Prostate gland (tissue), 2 donors: Measurements from ENCODE around the gene DLL3. TPM values are rescaled to one million over a fixed set of nuclear protein-coding genes. Genes with fewer than 3 reads are reported as not detected.

ENCODE experiments used
- DNase-seq: peaks from one replicate; pipeline ENCODE4 v3.0.0-alpha.2; 2019; ENCODE audit warnings: low spot score
- H3K27ac ChIP-seq, 2 donors: fragments of 200-600 bp; sonication (generic); 2 replicates each; pipeline ENCODE4 v1.5.1; 2017 to 2019
- H3K27me3 ChIP-seq: fragments of 200-600 bp; sonication (generic); replicated peaks from 2 replicates; pipeline ENCODE4 v1.5.1; 2019; ENCODE audit not compliant: insufficient read depth
- H3K36me3 ChIP-seq, 2 donors: fragments of 200-600 bp; sonication (generic); 1 replicate in 1 of 2; 2 replicates in 1 of 2; pipeline versions ENCODE4 v1.5.1 to v1.8.1; 2017 to 2019
- H3K4me1 ChIP-seq: fragments of 200-600 bp; sonication (generic); replicated peaks from 2 replicates; pipeline ENCODE4 v1.5.1; 2019
- H3K4me3 ChIP-seq, 2 donors: fragments of 200-600 bp; sonication (generic); 2 replicates each; pipeline ENCODE4 v1.5.1; 2017 to 2019
- H3K9me3 ChIP-seq: fragments of 200-600 bp; sonication (generic); 2 replicates; pipeline ENCODE4 v1.5.1; 2017
- POLR2A ChIP-seq: fragments of 450-650 bp; IDR thresholded peaks from one replicate; pipeline ENCODE4 v1.6.1; 2016; ENCODE audit warnings: antibody characterized with exemption, mild to moderate bottlenecking
- POLR2AphosphoS5 ChIP-seq: sonication (generic); formaldehyde crosslinking; IDR thresholded peaks from one replicate; pipeline ENCODE4 v1.6.1; 2017; ENCODE audit warnings: antibody characterized with exemption
- WGBS: methylation state at CpG from one replicate; pipeline ENCODE4 v1.1.5; 2018; 5-methylcytosine and 5-hydroxymethylcytosine counted together
- intact Hi-C: fragments of 100-400 bp; cut with DNase I; formaldehyde crosslinking; loops from one replicate; pipeline ENCODE4 v1.14.2; 2022
- total RNA-seq, 2 donors: library from RNA; depleted of rRNA; stranded (reverse); fragments of >200 nt; gene quantifications; one replicate each; pipeline ENCODE4 v1.1.0, GENCODE V29; 2016
- TF ChIP-seq, protein P1 (sequence below), 4 experiments: fragments of 200-600 bp in 2 of 4; fragments of 450-650 bp in 2 of 4; sonication (generic) in 2 of 4; IDR thresholded peaks; 1 replicate in 3 of 4; 2 replicates in 1 of 4; pipeline ENCODE4 v1.5.1; 2016 to 2019; ENCODE audit warnings: antibody characterized with exemption in 4 of 4, mild to moderate bottlenecking in 2 of 4, moderate library complexity in 2 of 4

DLL3 gene
- total RNA-seq, 2 donors from 2014 or later: 6.3 TPM; not detected in 1

DNA sequence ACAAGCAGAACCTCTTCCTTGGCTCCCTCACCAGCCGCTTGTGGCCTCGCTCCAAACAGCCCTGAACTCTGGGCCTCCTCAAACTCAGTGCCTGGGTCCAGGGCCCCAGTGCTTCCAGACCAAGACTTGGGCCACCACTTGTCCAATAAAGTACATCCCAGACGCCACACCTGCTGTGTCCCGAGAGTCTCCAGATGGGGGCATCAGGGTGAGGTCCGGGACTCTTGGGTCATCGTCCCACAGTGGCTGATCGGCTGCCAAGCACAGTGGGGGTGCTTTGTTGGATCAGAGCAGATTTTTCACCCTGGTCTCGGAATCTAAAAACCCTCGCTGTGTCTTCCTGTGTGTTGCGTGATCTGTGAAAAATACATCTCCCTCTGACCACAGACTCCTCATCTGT lies 9.0 kb upstream of the DLL3 start:
- WGBS: 79% methylated on average over 10 of the region's 10 CpGs
- Histone ChIP-seq H3K4me3 (no peak overlapping the region), H3K27ac (no peak overlapping the region), H3K9me3 (no peaks in the 10 kb centered on the region), H3K4me1 (no peaks in the 10 kb centered on the region), H3K27me3 (no peaks in the 10 kb centered on the region), H3K36me3 (peaks cover 8 to 9% of the 10 kb centered on the region in 2 donors)
- TF ChIP-seq POLR2A (no peak), POLR2AphosphoS5 (no peak)
- intact Hi-C loops: no loop called here
- no peak for DNase-seq

GRCh38 chr19:39492225-39492624 lies 6.5 kb upstream of the DLL3 start:
- no peaks in the 10 kb centered on the region for H3K4me1 ChIP-seq
- H3K27ac ChIP-seq: no peak overlapping the region
- WGBS: 93% methylated on average over 6 of the region's 6 CpGs
- DNase-seq: no peak
- H3K9me3 ChIP-seq: no peaks in the 10 kb centered on the region
- H3K36me3 ChIP-seq: peaks cover 8 to 9% of the 10 kb centered on the region in 2 donors
- TF ChIP-seq POLR2AphosphoS5: no peak
- no peaks in the 10 kb centered on the region for H3K27me3 ChIP-seq
- intact Hi-C loops: no loop called here
- H3K4me3 ChIP-seq: no peak overlapping the region

- no peaks in the 10 kb centered on the region for H3K9me3 ChIP-seq
- no peak for DNase-seq
- H3K27me3 ChIP-seq: no peaks in the 10 kb centered on the region
- H3K36me3 ChIP-seq: peaks cover 8 to 9% of the 10 kb centered on the region in 2 donors
- no peak overlapping the region for H3K27ac ChIP-seq
- H3K4me3 ChIP-seq: no peak overlapping the region
- H3K4me1 ChIP-seq: no peaks in the 10 kb centered on the region
- intact Hi-C loops: no loop called here
- TF ChIP-seq, protein P1, sequence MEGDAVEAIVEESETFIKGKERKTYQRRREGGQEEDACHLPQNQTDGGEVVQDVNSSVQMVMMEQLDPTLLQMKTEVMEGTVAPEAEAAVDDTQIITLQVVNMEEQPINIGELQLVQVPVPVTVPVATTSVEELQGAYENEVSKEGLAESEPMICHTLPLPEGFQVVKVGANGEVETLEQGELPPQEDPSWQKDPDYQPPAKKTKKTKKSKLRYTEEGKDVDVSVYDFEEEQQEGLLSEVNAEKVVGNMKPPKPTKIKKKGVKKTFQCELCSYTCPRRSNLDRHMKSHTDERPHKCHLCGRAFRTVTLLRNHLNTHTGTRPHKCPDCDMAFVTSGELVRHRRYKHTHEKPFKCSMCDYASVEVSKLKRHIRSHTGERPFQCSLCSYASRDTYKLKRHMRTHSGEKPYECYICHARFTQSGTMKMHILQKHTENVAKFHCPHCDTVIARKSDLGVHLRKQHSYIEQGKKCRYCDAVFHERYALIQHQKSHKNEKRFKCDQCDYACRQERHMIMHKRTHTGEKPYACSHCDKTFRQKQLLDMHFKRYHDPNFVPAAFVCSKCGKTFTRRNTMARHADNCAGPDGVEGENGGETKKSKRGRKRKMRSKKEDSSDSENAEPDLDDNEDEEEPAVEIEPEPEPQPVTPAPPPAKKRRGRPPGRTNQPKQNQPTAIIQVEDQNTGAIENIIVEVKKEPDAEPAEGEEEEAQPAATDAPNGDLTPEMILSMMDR (IDR thresholded peaks at IDR 0.05): no peak
- no peak for TF ChIP-seq POLR2AphosphoS5
- no peak for TF ChIP-seq POLR2A
- WGBS: 82% methylated on average over 3 of the region's 3 CpGs
Measured at GRCh38 chr19:39492788-39493187, 6.0 kb upstream of the DLL3 start.

DNA sequence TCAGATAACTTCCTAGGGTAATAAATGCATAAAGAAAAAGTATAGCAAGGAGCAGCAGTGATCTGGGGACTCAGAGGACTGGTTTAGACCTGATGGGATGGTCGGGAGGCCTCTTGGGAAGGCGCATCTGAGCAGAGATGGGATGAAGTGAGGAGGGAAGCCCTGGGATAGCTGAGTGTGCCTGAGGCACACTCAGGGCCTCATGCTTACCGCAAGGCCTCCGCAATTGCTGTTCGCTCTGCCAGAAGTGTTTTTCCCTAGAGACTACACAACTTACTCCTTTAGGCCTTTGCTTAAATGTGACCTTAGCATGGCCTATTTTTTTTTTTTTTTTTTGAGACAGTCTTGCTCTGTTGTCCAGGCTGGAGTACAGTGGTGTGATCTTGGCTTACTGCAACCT lies 4.1 kb upstream of the DLL3 start:
- H3K4me3 ChIP-seq: no peak overlapping the region
- intact Hi-C loops: no loop called here
- no peaks in the 10 kb centered on the region for H3K36me3 ChIP-seq
- DNase-seq: no peak
- H3K27ac ChIP-seq: no peak overlapping the region
- peaks cover 6% of the 10 kb centered on the region for H3K27me3 ChIP-seq
- WGBS: 78% methylated on average over 5 of the region's 5 CpGs
- H3K9me3 ChIP-seq: no peaks in the 10 kb centered on the region
- no peak for TF ChIP-seq POLR2AphosphoS5
- no peak for TF ChIP-seq POLR2A
- TF ChIP-seq, protein P1 (IDR thresholded peaks at IDR 0.05): no peak
- H3K4me1 ChIP-seq: no peaks in the 10 kb centered on the region

GRCh38 chr19:39496063-39496462 lies 2.7 kb upstream of the DLL3 start:
- no peak for DNase-seq
- Histone ChIP-seq H3K9me3 (no peaks in the 10 kb centered on the region), H3K36me3 (no peaks in the 10 kb centered on the region), H3K27me3 (peaks cover 6% of the 10 kb centered on the region), H3K27ac (no peak overlapping the region), H3K4me1 (no peaks in the 10 kb centered on the region), H3K4me3 (no peak overlapping the region)
- intact Hi-C loops: no loop called here
- TF ChIP-seq POLR2AphosphoS5 (no peak), POLR2A (no peak)
- TF ChIP-seq, protein P1 (IDR thresholded peaks at IDR 0.05): no peak
- WGBS: 79% methylated on average over 5 of the region's 5 CpGs

DNA sequence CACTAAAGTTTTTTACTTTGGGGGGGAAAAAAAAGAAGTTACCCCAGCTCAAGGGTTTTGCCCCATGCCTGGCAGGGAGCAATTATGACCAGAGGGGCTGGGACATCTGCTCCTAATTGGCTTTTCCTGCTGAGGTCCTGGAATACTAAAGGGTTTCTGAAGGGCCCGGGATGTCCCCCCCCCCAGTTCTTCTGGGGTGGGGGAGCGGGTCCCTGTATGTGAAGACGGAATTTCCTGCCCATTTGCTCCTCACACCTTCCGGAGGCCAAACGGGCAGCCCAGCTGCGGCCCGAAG lies 1.1 kb upstream of the DLL3 start:
- TF ChIP-seq, protein P1 (IDR thresholded peaks at IDR 0.05): no peak
- no peak for TF ChIP-seq POLR2AphosphoS5
- TF ChIP-seq POLR2A: no peak
- no peak overlapping the region for H3K27ac ChIP-seq
- no peak overlapping the region for H3K4me3 ChIP-seq
- peaks cover 6% of the 10 kb centered on the region for H3K27me3 ChIP-seq
- intact Hi-C loops: no loop called here
- H3K36me3 ChIP-seq: no peaks in the 10 kb centered on the region
- WGBS: 2% methylated on average over 7 of the region's 7 CpGs
- no peak for DNase-seq
- no peaks in the 10 kb centered on the region for H3K4me1 ChIP-seq
- no peaks in the 10 kb centered on the region for H3K9me3 ChIP-seq
